Measurements from ENCODE around the gene FCER1A. TPM values are rescaled to one million over a fixed set of nuclear protein-coding genes. Genes with fewer than 3 reads are reported as not detected.

Gene FCER1A
- total RNA-seq, 5 donors from 2014 or later (not counting 1 experiment from before 2014, with no cell fraction given): 0.33 to 1.8 (median 0.69) TPM; not detected in 1

DNA sequence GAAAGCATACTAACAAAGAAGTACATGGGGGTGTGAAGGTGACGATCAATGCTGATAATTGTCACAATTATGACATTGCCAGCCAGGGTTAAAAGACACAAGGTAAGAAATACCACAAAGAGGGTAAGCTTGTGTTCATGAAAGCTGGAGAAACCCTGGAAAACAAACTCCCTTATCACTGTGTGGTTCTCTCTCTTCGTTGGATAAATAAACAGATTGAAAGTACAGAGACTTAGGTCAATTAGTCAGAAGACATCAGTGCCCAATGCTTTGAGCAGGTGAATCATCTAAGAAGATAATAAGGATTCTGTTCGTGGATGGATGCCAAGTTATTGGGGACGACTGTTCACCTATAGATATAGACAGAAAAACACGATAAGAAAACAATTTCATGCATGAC, 22.4 kb upstream of the FCER1A start:
- peaks cover 10 to 19% of the 10 kb centered on the region in 2 donors for H3K27me3 Mint-ChIP-seq
- no peaks in the 10 kb centered on the region for H3K36me3 ChIP-seq (ENCODE audit: control insufficient read depth in 2 of 2, extremely low read depth in 1 of 2, insufficient read depth in 1 of 2, low read length in 1 of 2)

DNA sequence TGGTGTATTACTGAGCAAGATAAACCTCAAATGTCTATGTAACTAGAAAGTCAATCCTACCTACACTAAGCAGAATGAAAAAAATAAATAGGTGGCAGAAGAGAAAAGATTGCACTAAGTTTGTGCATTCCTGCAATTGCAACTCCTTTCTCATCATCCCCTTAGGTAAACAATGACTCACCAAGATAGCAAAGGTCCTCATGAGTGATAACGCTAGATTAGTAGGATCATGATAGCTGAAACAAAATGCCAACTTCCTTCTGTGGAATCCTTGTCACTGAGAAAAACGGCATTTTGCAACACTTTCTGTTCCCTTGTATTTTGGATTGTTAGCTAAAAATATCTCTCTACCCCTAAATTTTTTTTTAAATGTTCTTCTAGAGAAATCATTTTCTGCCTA, 20.0 kb upstream of the FCER1A start:
- DNase-seq (no peak), ATAC-seq (replicated peaks in 1 of 4) (no peak)
- Mint-ChIP-seq H3K4me1 (no peaks in the 10 kb centered on the region), H3K27me3 (peaks cover 8 to 16% of the 10 kb centered on the region in 2 donors), H3K9me3 (no peaks in the 10 kb centered on the region), H3K36me3 (no peaks in the 10 kb centered on the region), H3K4me3 (no peak overlapping the region), H3K27ac (no peak overlapping the region)
- peaks cover 0 to 5% of the 10 kb centered on the region in 2 experiments for H3K27me3 ChIP-seq (replicated peaks in 1 of 2; ENCODE audit: control insufficient read depth in 2 of 2, extremely low read depth in 1 of 2, insufficient read depth in 2 of 2, low read length in 1 of 2)
- WGBS (ENCODE audit: insufficient coverage): no CpG with 5 or more reads among the region's 2 CpGs
- no peak overlapping the region for H3K4me3 ChIP-seq (ENCODE audit: control insufficient read depth in 1 of 2, extremely low read depth in 1 of 2, low read length in 1 of 2)
- ChIA-PET POLR2A (no interaction called here), CTCF (no interaction called here)
- H3K4me1 ChIP-seq (ENCODE audit: control insufficient read depth in 1 of 2, extremely low read depth in 1 of 2, insufficient read depth in 2 of 2, low read length in 2 of 2): no peaks in the 10 kb centered on the region
- no peaks in the 10 kb centered on the region for H3K36me3 ChIP-seq (ENCODE audit: control insufficient read depth in 2 of 2, extremely low read depth in 1 of 2, insufficient read depth in 1 of 2, low read length in 1 of 2)
- no peak overlapping the region for H3K27ac ChIP-seq (ENCODE audit: low read length)
- no peaks in the 10 kb centered on the region for H3K9me3 ChIP-seq

More for the DNA sequence above, 22.4 kb upstream of the FCER1A start:
- Mint-ChIP-seq H3K36me3 (no peaks in the 10 kb centered on the region), H3K9me3 (no peaks in the 10 kb centered on the region), H3K27ac (no peak overlapping the region), H3K4me1 (no peaks in the 10 kb centered on the region), H3K4me3 (no peak overlapping the region)
- no peak for ATAC-seq (replicated peaks in 1 of 4)
- Histone ChIP-seq H3K9me3 (no peaks in the 10 kb centered on the region), H3K4me3 (ENCODE audit: control insufficient read depth in 1 of 2, extremely low read depth in 1 of 2, low read length in 1 of 2) (no peak overlapping the region), H3K27ac (ENCODE audit: low read length) (no peak overlapping the region), H3K27me3 (replicated peaks in 1 of 2; ENCODE audit: control insufficient read depth in 2 of 2, extremely low read depth in 1 of 2, insufficient read depth in 2 of 2, low read length in 1 of 2) (peaks cover 0 to 3% of the 10 kb centered on the region in 2 experiments), H3K4me1 (ENCODE audit: control insufficient read depth in 1 of 2, extremely low read depth in 1 of 2, insufficient read depth in 2 of 2, low read length in 2 of 2) (no peaks in the 10 kb centered on the region)
- ChIA-PET POLR2A (no interaction called here), CTCF (no interaction called here)
- no peak for DNase-seq
- no CpG with 5 or more reads among the region's 5 CpGs for WGBS (ENCODE audit: insufficient coverage)

DNA sequence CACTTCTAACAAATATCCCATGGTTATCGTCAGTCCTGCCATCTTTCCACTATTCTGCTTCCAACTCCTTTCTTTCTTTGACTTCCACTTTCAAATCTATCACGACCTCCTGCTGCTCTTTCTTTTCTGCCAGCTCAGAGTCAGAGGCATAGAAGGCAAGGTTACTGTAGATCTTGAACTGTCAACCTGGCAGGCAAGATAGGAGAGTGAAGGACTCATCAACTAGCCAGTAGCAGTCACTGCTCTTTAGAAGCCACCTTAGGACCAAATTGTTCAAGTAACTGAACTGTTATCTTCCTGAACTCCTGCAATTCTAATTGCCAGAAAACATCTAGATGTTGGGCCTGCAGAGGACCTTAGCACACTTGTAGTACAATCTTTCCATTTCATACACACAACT, 13.1 kb upstream of the FCER1A start:
- ATAC-seq (replicated peaks in 1 of 4): no peak
- Histone ChIP-seq H3K36me3 (ENCODE audit: control insufficient read depth in 2 of 2, extremely low read depth in 1 of 2, insufficient read depth in 1 of 2, low read length in 1 of 2) (no peaks in the 10 kb centered on the region), H3K4me1 (ENCODE audit: control insufficient read depth in 1 of 2, extremely low read depth in 1 of 2, insufficient read depth in 2 of 2, low read length in 2 of 2) (no peaks in the 10 kb centered on the region), H3K27ac (ENCODE audit: low read length) (no peak overlapping the region), H3K4me3 (ENCODE audit: control insufficient read depth in 1 of 2, extremely low read depth in 1 of 2, low read length in 1 of 2) (no peak overlapping the region), H3K9me3 (no peaks in the 10 kb centered on the region), H3K27me3 (replicated peaks in 1 of 2; ENCODE audit: control insufficient read depth in 2 of 2, extremely low read depth in 1 of 2, insufficient read depth in 2 of 2, low read length in 1 of 2) (peaks cover 0 to 5% of the 10 kb centered on the region in 2 experiments)
- Mint-ChIP-seq H3K27ac (no peak overlapping the region), H3K27me3 (peaks cover 6 to 27% of the 10 kb centered on the region in 2 donors), H3K36me3 (no peaks in the 10 kb centered on the region), H3K4me1 (no peaks in the 10 kb centered on the region), H3K4me3 (no peak overlapping the region), H3K9me3 (no peaks in the 10 kb centered on the region)
- WGBS (ENCODE audit: insufficient coverage): 86% methylated on average over 1 of the region's 2 CpGs
- DNase-seq: no peak
- ChIA-PET CTCF (no interaction called here), POLR2A (no interaction called here)

DNA sequence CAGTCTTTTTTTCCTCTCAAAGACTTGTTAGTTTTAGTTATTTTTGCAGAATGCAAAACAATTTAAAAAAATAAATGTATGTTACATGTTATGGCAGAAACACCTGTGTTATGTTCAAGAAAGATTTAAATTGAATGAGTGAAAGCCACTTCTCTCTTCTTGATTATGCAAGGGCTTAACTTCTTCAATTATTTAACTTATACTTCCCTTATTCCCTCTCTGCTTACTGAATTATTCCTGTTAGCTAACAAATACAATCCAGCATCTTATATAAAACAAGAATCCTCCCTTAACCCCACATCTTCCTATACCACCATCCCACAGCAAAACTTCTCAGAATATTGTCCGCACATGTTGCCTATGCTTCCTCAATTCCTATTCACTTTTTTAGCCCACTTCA, 10.7 kb upstream of the FCER1A start:
- no peak overlapping the region for H3K27ac ChIP-seq (ENCODE audit: low read length)
- no peaks in the 10 kb centered on the region for H3K27me3 ChIP-seq (replicated peaks in 1 of 2; ENCODE audit: control insufficient read depth in 2 of 2, extremely low read depth in 1 of 2, insufficient read depth in 2 of 2, low read length in 1 of 2)
- H3K4me1 Mint-ChIP-seq: no peaks in the 10 kb centered on the region
- no peaks in the 10 kb centered on the region for H3K9me3 Mint-ChIP-seq
- POLR2A ChIA-PET: no interaction called here
- ATAC-seq (replicated peaks in 1 of 4) (no peak), DNase-seq (no peak)
- H3K4me3 Mint-ChIP-seq: no peak overlapping the region
- CTCF ChIA-PET: no interaction called here
- H3K4me1 ChIP-seq (ENCODE audit: control insufficient read depth in 1 of 2, extremely low read depth in 1 of 2, insufficient read depth in 2 of 2, low read length in 2 of 2): no peaks in the 10 kb centered on the region
- H3K27me3 Mint-ChIP-seq: peaks cover 5 to 32% of the 10 kb centered on the region in 2 donors
- no peaks in the 10 kb centered on the region for H3K9me3 ChIP-seq
- H3K4me3 ChIP-seq (ENCODE audit: control insufficient read depth in 1 of 2, extremely low read depth in 1 of 2, low read length in 1 of 2): no peak overlapping the region
- H3K36me3 ChIP-seq (ENCODE audit: control insufficient read depth in 2 of 2, extremely low read depth in 1 of 2, insufficient read depth in 1 of 2, low read length in 1 of 2): no peaks in the 10 kb centered on the region
- H3K27ac Mint-ChIP-seq: no peak overlapping the region
- 100% methylated on average over 1 of the region's 1 CpG for WGBS (ENCODE audit: insufficient coverage)
- no peaks in the 10 kb centered on the region for H3K36me3 Mint-ChIP-seq

DNA sequence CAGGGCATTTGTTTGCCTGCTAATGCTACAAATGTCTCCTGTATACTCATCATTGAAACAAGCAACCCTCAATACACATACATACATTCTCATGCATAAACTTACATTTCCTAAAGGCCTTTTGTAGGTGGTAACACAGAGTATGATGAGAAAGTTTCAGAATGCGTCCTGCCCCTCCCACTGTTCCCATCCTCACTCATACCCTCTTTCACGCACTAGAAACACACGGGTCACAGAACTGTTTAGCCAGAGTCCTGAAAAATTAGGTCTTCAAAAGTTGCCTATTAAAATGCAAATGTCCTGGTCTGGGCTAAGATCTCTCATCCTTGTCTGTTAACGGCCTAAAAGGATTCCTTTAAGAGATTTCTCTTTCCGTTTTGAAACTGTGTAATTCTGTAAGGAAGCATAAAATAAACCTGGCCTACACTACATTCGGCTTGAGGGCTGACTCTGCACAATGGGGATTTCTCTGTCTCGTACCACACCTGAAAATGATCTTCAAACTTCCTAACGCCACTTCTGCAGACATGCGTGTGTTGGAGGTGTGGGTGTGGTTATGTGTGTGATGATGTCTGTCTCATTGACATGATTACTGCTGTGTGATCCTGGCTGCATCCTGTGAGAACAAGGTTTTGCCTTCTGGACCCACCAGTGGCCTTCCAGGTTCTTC, 5.3 kb upstream of the FCER1A start:
- ChIA-PET CTCF (no interaction called here), POLR2A (no interaction called here)
- WGBS (ENCODE audit: insufficient coverage): 100% methylated on average over 1 of the region's 9 CpGs
- no peaks in the 10 kb centered on the region for H3K4me1 Mint-ChIP-seq
- no peaks in the 10 kb centered on the region for H3K36me3 Mint-ChIP-seq
- Histone ChIP-seq H3K27me3 (replicated peaks in 1 of 2; ENCODE audit: control insufficient read depth in 2 of 2, extremely low read depth in 1 of 2, insufficient read depth in 2 of 2, low read length in 1 of 2) (no peaks in the 10 kb centered on the region), H3K4me3 (ENCODE audit: control insufficient read depth in 1 of 2, extremely low read depth in 1 of 2, low read length in 1 of 2) (no peak overlapping the region), H3K4me1 (ENCODE audit: control insufficient read depth in 1 of 2, extremely low read depth in 1 of 2, insufficient read depth in 2 of 2, low read length in 2 of 2) (no peaks in the 10 kb centered on the region), H3K9me3 (no peaks in the 10 kb centered on the region), H3K36me3 (ENCODE audit: control insufficient read depth in 2 of 2, extremely low read depth in 1 of 2, insufficient read depth in 1 of 2, low read length in 1 of 2) (no peaks in the 10 kb centered on the region), H3K27ac (ENCODE audit: low read length) (no peak overlapping the region)
- no peak overlapping the region for H3K4me3 Mint-ChIP-seq
- ATAC-seq (replicated peaks in 1 of 4): no peak
- no peaks in the 10 kb centered on the region for H3K9me3 Mint-ChIP-seq
- peaks cover 8 to 26% of the 10 kb centered on the region in 2 donors for H3K27me3 Mint-ChIP-seq
- no peak for DNase-seq
- H3K27ac Mint-ChIP-seq: no peak overlapping the region

DNA sequence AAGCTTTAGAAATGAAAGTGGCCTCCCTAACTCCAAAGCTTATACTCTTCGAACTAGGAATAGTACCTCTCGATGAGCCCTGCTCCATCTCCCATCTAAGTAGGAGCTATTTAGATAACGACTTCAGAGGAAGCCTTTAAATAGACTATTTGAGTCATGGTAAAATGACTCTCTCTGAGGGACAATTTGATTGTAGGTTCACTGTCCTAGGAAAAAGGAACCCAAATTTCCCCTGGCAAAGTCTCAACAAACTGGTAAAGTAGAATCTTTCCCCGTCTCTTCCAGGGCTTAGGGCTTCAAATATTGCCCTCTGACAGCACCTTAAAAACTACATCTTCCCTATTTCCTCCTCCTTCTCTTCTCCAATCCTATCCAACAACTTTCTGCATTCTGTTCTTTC, 2.0 kb upstream of the FCER1A start:
- Mint-ChIP-seq H3K9me3 (no peaks in the 10 kb centered on the region), H3K4me1 (no peaks in the 10 kb centered on the region), H3K36me3 (no peaks in the 10 kb centered on the region), H3K27ac (no peak overlapping the region), H3K27me3 (peaks cover 14 to 29% of the 10 kb centered on the region in 2 donors), H3K4me3 (no peak overlapping the region)
- CTCF ChIA-PET: no interaction called here
- Histone ChIP-seq H3K27me3 (replicated peaks in 1 of 2; ENCODE audit: control insufficient read depth in 2 of 2, extremely low read depth in 1 of 2, insufficient read depth in 2 of 2, low read length in 1 of 2) (no peaks in the 10 kb centered on the region), H3K36me3 (ENCODE audit: control insufficient read depth in 2 of 2, extremely low read depth in 1 of 2, insufficient read depth in 1 of 2, low read length in 1 of 2) (no peaks in the 10 kb centered on the region), H3K4me3 (ENCODE audit: control insufficient read depth in 1 of 2, extremely low read depth in 1 of 2, low read length in 1 of 2) (no peak overlapping the region), H3K4me1 (ENCODE audit: control insufficient read depth in 1 of 2, extremely low read depth in 1 of 2, insufficient read depth in 2 of 2, low read length in 2 of 2) (no peaks in the 10 kb centered on the region), H3K9me3 (no peaks in the 10 kb centered on the region), H3K27ac (ENCODE audit: low read length) (no peak overlapping the region)
- POLR2A ChIA-PET: no interaction called here
- no peak for ATAC-seq (replicated peaks in 1 of 4)
- DNase-seq: no peak
- WGBS (ENCODE audit: insufficient coverage): no CpG with 5 or more reads among the region's 4 CpGs
